Neuronal stem cell (in vitro differentiated cells): ENCODE data around the gene ZDHHC5.
A peak's percentile ranks its signal among the peaks of the same experiment; 100 is the strongest.

Source experiments
- DNase-seq: peaks from one replicate; pipeline ENCODE4 v3.0.0-alpha.2; 2013; ENCODE audit warnings: low spot score
- H2AFZ ChIP-seq: one replicate; pipeline ENCODE4 v1.6.1; 2013; ENCODE audit warnings: mild to moderate bottlenecking, low read length, inconsistent platforms
- H2AK5ac ChIP-seq: 2 replicates; pipeline ENCODE4 v1.6.1; 2013; ENCODE audit warnings: low read depth, mild to moderate bottlenecking, inconsistent platforms, low read length, moderate library complexity, mixed read lengths
- H2BK120ac ChIP-seq: 2 replicates; pipeline ENCODE4 v1.6.1; 2013; ENCODE audit warnings: low read depth, mild to moderate bottlenecking, inconsistent platforms, low read length, moderate library complexity, mixed read lengths
- H2BK12ac ChIP-seq: one replicate; pipeline ENCODE4 v1.6.1; 2013; ENCODE audit warnings: low read length, inconsistent platforms
- H2BK15ac ChIP-seq: 2 replicates; pipeline ENCODE4 v1.6.1; 2013; ENCODE audit warnings: mild to moderate bottlenecking, low read length, inconsistent platforms, mixed read lengths
- H2BK5ac ChIP-seq: one replicate; pipeline ENCODE4 v1.6.1; 2013; ENCODE audit warnings: inconsistent platforms, mild to moderate bottlenecking, low read length, moderate library complexity
- H3K14ac ChIP-seq: one replicate; pipeline ENCODE4 v1.6.1; 2013; ENCODE audit warnings: low read length, inconsistent platforms
- H3K18ac ChIP-seq: 2 replicates; pipeline ENCODE4 v1.6.1; 2013; ENCODE audit warnings: low read length, inconsistent platforms
- H3K23ac ChIP-seq: 2 replicates; pipeline ENCODE4 v1.6.1; 2013; ENCODE audit warnings: low read depth, mild to moderate bottlenecking, mixed read lengths, low read length, inconsistent platforms; ENCODE audit not compliant: poor library complexity
- H3K27ac ChIP-seq: replicated peaks from 3 replicates; pipeline ENCODE4 v1.5.1; 2013; ENCODE audit warnings: low read length, inconsistent platforms
- H3K27me3 ChIP-seq, 3 experiments: 2 replicates each; pipeline ENCODE4 v1.6.1; 2013; ENCODE audit warnings: low read length in 3 of 3, mild to moderate bottlenecking in 2 of 3, inconsistent platforms in 1 of 3, low read depth in 1 of 3, mixed read lengths in 1 of 3, moderate library complexity in 1 of 3; ENCODE audit not compliant: control insufficient read depth in 3 of 3, insufficient read depth in 3 of 3
- H3K36me3 ChIP-seq, 2 donors: replicated peaks in 1 of 2; 2 replicates each; pipeline ENCODE4 v1.6.1; 2013; ENCODE audit warnings: low read length in 2 of 2; ENCODE audit not compliant: control insufficient read depth in 2 of 2, insufficient read depth in 2 of 2
- H3K4ac ChIP-seq: 2 replicates; pipeline ENCODE4 v1.6.1; 2013; ENCODE audit warnings: inconsistent platforms, mild to moderate bottlenecking, low read length, moderate library complexity
- H3K4me1 ChIP-seq, 2 donors: 1 replicate in 1 of 2; 2 replicates in 1 of 2; pipeline ENCODE4 v1.6.1; 2013; ENCODE audit warnings: low read length in 2 of 2, low read depth in 1 of 2; ENCODE audit not compliant: control insufficient read depth in 2 of 2, insufficient read depth in 1 of 2
- H3K4me2 ChIP-seq: one replicate; pipeline ENCODE4 v1.6.1; 2013; ENCODE audit warnings: mild to moderate bottlenecking, low read length, inconsistent platforms; ENCODE audit not compliant: insufficient read depth, poor library complexity, severe bottlenecking
- H3K4me3 ChIP-seq, 2 donors: 2 replicates each; pipeline ENCODE4 v1.5.1; 2013; ENCODE audit warnings: low read length in 2 of 2, mild to moderate bottlenecking in 2 of 2, inconsistent platforms in 1 of 2, moderate library complexity in 1 of 2
- H3K79me1 ChIP-seq: one replicate; pipeline ENCODE4 v1.6.1; 2013; ENCODE audit warnings: low read depth, mild to moderate bottlenecking, inconsistent platforms, low read length, moderate library complexity
- H3K9ac ChIP-seq: one replicate; pipeline ENCODE4 v1.6.1; 2013; ENCODE audit warnings: mild to moderate bottlenecking, low read depth, low read length, inconsistent platforms; ENCODE audit not compliant: poor library complexity
- H3K9me3 ChIP-seq, 2 donors: replicated peaks in 1 of 2; 2 replicates each; pipeline versions ENCODE3 to v1.6.1; 2013; ENCODE audit warnings: low read length in 2 of 2, mild to moderate bottlenecking in 2 of 2, inconsistent platforms in 1 of 2, low read depth in 1 of 2, mixed read lengths in 1 of 2, moderate library complexity in 1 of 2; ENCODE audit not compliant: control insufficient read depth in 2 of 2, insufficient read depth in 1 of 2
- H4K8ac ChIP-seq: one replicate; pipeline ENCODE4 v1.6.1; 2013; ENCODE audit warnings: low read depth, mild to moderate bottlenecking, inconsistent platforms, low read length, moderate library complexity
- H4K91ac ChIP-seq: one replicate; pipeline ENCODE4 v1.6.1; 2013; ENCODE audit warnings: low read length, low read depth, mild to moderate bottlenecking, inconsistent platforms; ENCODE audit not compliant: poor library complexity
- WGBS, 2 donors: extraction: QIAGEN DNeasy Blood & Tissue Kit; methylation state at CpG; one replicate each; pipeline ENCODE4 v1.1.7; 2013; ENCODE audit warnings: missing lambda C conversion rate in 2 of 2, mixed read lengths in 1 of 2; ENCODE audit not compliant: insufficient read length in 2 of 2, insufficient replicate concordance in 1 of 2; ENCODE audit errors: extremely low coverage in 2 of 2; 5-methylcytosine and 5-hydroxymethylcytosine counted together

ZDHHC5 gene

DNA sequence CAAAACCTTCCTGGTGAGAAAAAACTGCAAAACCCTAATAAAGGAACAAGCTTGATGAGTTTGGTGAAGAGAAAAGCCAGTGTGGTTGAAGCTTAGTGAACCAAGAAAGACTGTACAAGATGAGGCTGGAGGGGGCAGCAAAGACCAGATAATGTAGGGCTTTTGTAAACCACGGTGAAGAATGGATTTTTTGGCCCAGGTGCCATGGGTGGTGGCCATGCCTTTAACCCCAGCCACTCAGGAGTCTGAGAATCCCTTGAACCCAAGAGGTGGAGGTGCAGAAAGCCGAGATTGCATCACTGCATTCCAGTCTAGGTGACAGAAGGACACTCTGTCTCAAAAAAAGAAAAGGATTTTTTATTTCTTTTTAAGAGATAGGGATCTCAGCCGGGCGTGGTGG, 5.0 kb upstream of the ZDHHC5 start:
- WGBS, 2 donors = no CpG with 5 or more reads among the region's 4 CpGs
- no peak for DNase-seq

DNA sequence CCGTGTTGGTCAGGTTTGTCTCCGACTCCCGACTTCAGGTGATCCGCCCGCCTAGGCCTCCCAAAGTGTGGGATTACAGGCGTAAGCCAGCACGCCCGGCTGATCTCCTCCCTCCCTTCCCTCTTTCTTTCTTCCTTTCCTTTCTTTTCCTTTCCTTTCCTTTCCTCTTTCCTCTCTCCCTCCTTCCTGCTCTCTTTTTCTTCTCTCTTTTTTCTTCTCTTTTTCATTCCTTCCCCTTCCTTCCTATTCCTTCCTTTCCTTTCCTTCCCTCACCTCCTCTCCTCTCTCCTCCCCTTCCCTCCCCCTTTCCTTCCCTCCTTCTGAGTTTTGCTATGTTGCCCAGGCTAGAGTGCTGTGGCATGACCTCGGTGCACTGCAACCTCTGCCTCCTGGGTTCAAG, 3.9 kb upstream of the ZDHHC5 start:
- H3K14ac ChIP-seq = no peak overlapping the region
- H3K27me3 ChIP-seq = no peaks in the 10 kb centered on the region
- H3K4ac ChIP-seq = no peak overlapping the region
- no peak overlapping the region for H2AK5ac ChIP-seq
- peaks cover 0 to 4% of the 10 kb centered on the region in 2 donors for H3K4me1 ChIP-seq
- peaks cover 6% of the 10 kb centered on the region for H3K79me1 ChIP-seq
- H3K9ac ChIP-seq = no peak overlapping the region
- H2AFZ ChIP-seq = no peak overlapping the region
- H2BK120ac ChIP-seq = no peak overlapping the region
- WGBS, 2 donors = no CpG with 5 or more reads among the region's 9 CpGs
- H4K91ac ChIP-seq = no peak overlapping the region
- H3K27ac ChIP-seq = no peak overlapping the region
- no peak overlapping the region for H2BK12ac ChIP-seq
- no peak overlapping the region for H3K4me2 ChIP-seq
- H4K8ac ChIP-seq = no peak overlapping the region
- H2BK5ac ChIP-seq = no peak overlapping the region
- no peak overlapping the region for H3K23ac ChIP-seq
- H3K9me3 ChIP-seq = no peaks in the 10 kb centered on the region
- H3K36me3 ChIP-seq = peaks cover 15 to 40% of the 10 kb centered on the region in 2 donors
- DNase-seq = no peak
- no peak overlapping the region for H2BK15ac ChIP-seq
- H3K18ac ChIP-seq = no peak overlapping the region
- H3K4me3 ChIP-seq = no peak overlapping the region

More for the DNA sequence above, 5.0 kb upstream of the ZDHHC5 start:
- no peak overlapping the region for H3K4me2 ChIP-seq
- no peak overlapping the region for H3K27ac ChIP-seq
- H4K91ac ChIP-seq = no peak overlapping the region
- no peak overlapping the region for H2AK5ac ChIP-seq
- no peak overlapping the region for H2BK120ac ChIP-seq
- H4K8ac ChIP-seq = peak overlapping the region; percentile 19
- H3K9ac ChIP-seq = no peak overlapping the region
- peaks cover 15 to 40% of the 10 kb centered on the region in 2 donors for H3K36me3 ChIP-seq
- no peaks in the 10 kb centered on the region for H3K9me3 ChIP-seq
- H3K4me1 ChIP-seq = peaks cover 2 to 7% of the 10 kb centered on the region in 2 donors
- no peak overlapping the region for H3K14ac ChIP-seq
- no peak overlapping the region for H3K4ac ChIP-seq
- no peak overlapping the region for H3K4me3 ChIP-seq
- no peak overlapping the region for H3K23ac ChIP-seq
- H3K27me3 ChIP-seq = no peaks in the 10 kb centered on the region
- no peak overlapping the region for H2AFZ ChIP-seq
- H2BK12ac ChIP-seq = no peak overlapping the region
- H3K18ac ChIP-seq = no peak overlapping the region
- H2BK5ac ChIP-seq = no peak overlapping the region
- peaks cover 5% of the 10 kb centered on the region for H3K79me1 ChIP-seq
- H2BK15ac ChIP-seq = no peak overlapping the region

DNA sequence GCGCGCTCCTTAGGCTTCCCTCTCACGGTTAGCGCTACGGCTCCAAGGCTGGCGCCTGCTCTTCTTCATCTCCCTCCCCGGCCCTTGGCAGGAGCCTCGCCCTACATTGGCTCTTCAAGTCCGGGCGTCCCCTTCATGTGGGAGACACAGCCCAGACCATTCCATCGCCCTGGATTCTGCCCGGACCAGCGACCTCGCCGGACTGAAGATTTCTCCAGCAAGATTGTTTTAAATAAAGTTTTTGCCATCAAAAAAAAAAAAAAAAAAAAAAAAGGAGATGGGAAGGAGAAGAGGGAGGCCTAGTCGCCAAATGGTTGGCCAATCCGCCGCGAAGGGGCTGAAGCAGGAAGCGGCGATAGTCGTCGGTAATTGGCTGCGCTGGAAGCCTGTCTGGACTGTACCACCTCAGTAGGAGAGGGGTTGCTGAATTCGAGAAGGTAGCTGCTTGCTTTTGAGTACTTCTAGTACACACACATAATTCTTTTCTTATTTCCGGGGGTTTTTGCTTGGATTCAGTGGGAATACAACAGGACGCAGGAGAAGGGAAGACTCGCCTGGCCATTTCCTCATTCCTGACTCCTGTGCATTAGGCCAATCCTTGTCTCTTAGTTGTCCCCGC, 688 bp upstream of the ZDHHC5 start:
- H3K27me3 ChIP-seq = no peaks in the 10 kb centered on the region
- H3K4me1 ChIP-seq = peaks cover 0 to 4% of the 10 kb centered on the region in 2 donors
- no peaks in the 10 kb centered on the region for H3K9me3 ChIP-seq
- peak overlapping the region; percentile 82 for H2AFZ ChIP-seq
- peak overlapping the region; percentile 73 for H3K18ac ChIP-seq
- peak overlapping the region; percentile 97 for H3K27ac ChIP-seq
- no peak overlapping the region for H4K91ac ChIP-seq
- no peak overlapping the region for H2AK5ac ChIP-seq
- DNase-seq = peak; percentile 99
- H2BK15ac ChIP-seq = peak overlapping the region; percentile 76
- H2BK5ac ChIP-seq = peak overlapping the region; percentile 95
- peak overlapping the region; percentile 90 for H3K9ac ChIP-seq
- H3K36me3 ChIP-seq = peaks cover 3 to 22% of the 10 kb centered on the region in 2 donors
- no peak overlapping the region for H3K4ac ChIP-seq
- H2BK12ac ChIP-seq = no peak overlapping the region
- H4K8ac ChIP-seq = no peak overlapping the region
- H3K14ac ChIP-seq = no peak overlapping the region
- peak overlapping the region; percentile 84 for H3K4me2 ChIP-seq
- peak overlapping the region; percentile 83 to 90 for H3K4me3 ChIP-seq
- peak overlapping the region; percentile 29 for H3K23ac ChIP-seq
- peaks cover 4% of the 10 kb centered on the region for H3K79me1 ChIP-seq
- H2BK120ac ChIP-seq = no peak overlapping the region
- WGBS, 2 donors = no CpG with 5 or more reads among the region's 29 CpGs

DNA sequence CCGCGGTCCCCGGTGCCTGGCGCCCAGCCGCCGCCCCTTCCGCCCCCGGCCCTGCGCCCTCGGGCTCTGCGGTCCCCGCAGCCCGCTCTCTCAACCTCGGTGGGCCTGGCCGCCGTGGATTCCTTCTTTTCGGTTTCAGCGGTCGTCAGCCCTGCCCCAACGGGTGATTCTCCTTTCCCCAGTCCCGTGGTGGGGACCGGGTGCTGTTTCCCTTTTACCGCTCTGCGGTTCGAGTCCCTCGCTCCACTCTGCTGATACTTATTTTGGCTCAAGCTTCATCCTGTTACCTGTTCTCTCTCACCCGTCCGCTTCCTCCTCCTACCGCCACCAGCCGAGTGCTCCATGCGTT, 494 bp downstream of the ZDHHC5 start:
- peak overlapping the region; percentile 71 for H3K4me2 ChIP-seq
- H4K91ac ChIP-seq = no peak overlapping the region
- peak overlapping the region; percentile 95 for H2BK5ac ChIP-seq
- H3K9me3 ChIP-seq = no peaks in the 10 kb centered on the region
- no CpG with 5 or more reads among the region's 31 CpGs for WGBS, 2 donors
- no peak overlapping the region for H2BK12ac ChIP-seq
- H3K79me1 ChIP-seq = peaks cover 4% of the 10 kb centered on the region
- peak overlapping the region; percentile 82 to 83 for H3K4me3 ChIP-seq
- peak overlapping the region; percentile 98 for H3K18ac ChIP-seq
- H3K23ac ChIP-seq = peak overlapping the region; percentile 99
- peak overlapping the region; percentile 75 for H2BK15ac ChIP-seq
- H3K4ac ChIP-seq = peak overlapping the region; percentile 26
- H2AK5ac ChIP-seq = peak overlapping the region; percentile 71
- H3K9ac ChIP-seq = peak overlapping the region; percentile 87
- peak overlapping the region; percentile 97 for H3K27ac ChIP-seq
- no peak overlapping the region for H4K8ac ChIP-seq
- no peak for DNase-seq
- no peaks in the 10 kb centered on the region for H3K27me3 ChIP-seq
- no peak overlapping the region for H2BK120ac ChIP-seq
- no peak overlapping the region for H3K14ac ChIP-seq
- peaks cover 0 to 4% of the 10 kb centered on the region in 2 donors for H3K4me1 ChIP-seq
- peak overlapping the region; percentile 82 for H2AFZ ChIP-seq
- peaks cover 12 to 26% of the 10 kb centered on the region in 2 donors for H3K36me3 ChIP-seq
